Measurements from ENCODE around the gene MOB3B.
A peak's percentile ranks its signal among the peaks of the same experiment; 100 is the strongest.

Gene MOB3B

DNA sequence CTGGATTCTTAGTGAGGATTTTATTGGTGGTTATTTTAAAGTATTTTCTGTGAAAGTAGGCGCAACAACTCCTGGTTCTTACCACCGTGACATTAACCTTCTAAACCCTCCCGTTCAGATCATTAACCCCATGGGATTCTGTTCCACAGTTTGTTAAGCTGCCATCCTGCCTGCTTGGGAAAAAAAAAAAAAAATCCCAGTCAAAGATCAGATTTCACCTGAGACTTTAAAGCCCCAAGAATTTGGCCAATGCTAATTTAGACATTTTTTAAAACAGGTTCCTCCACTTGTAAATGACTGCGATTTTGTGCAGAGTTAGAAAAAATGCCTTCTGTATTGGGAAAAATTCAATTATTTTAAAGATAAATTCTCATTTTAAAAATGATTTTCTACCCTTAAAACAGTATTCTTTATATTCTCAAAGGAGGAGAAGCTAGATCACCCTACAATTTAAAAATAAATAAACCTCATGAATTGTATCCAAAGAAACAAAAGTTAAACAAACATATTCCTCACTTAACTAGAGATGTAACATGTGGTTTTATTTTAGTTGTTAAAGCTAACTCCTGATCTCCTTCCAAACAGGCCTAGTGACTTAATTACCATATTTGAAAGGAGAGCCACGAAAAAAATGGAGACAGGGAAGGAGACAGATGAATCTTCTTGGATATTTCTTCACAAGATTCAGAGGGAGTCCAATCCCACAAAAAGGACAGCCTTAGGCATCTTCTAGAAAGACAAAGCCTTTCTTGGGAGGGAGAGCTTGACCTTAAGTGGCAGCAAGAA is 98.7 kb downstream of the MOB3B start:
- Mint-ChIP-seq H3K9me3 (no peaks in the 10 kb centered on the region), H3K4me3 (peak overlapping the region; percentile 50), H3K4me1 (peaks cover 100% of the 10 kb centered on the region)

GRCh38 chr9:27429917-27430316 is 99.7 kb downstream of the MOB3B start:
- TF ChIP-seq, protein P1, sequence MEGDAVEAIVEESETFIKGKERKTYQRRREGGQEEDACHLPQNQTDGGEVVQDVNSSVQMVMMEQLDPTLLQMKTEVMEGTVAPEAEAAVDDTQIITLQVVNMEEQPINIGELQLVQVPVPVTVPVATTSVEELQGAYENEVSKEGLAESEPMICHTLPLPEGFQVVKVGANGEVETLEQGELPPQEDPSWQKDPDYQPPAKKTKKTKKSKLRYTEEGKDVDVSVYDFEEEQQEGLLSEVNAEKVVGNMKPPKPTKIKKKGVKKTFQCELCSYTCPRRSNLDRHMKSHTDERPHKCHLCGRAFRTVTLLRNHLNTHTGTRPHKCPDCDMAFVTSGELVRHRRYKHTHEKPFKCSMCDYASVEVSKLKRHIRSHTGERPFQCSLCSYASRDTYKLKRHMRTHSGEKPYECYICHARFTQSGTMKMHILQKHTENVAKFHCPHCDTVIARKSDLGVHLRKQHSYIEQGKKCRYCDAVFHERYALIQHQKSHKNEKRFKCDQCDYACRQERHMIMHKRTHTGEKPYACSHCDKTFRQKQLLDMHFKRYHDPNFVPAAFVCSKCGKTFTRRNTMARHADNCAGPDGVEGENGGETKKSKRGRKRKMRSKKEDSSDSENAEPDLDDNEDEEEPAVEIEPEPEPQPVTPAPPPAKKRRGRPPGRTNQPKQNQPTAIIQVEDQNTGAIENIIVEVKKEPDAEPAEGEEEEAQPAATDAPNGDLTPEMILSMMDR (IDR thresholded peaks at IDR 0.05) = no peak
- Mint-ChIP-seq H3K27me3 (ENCODE audit: low read depth, poor library complexity) (peaks cover 8% of the 10 kb centered on the region), H3K4me3 (peak overlapping the region; percentile 50), H3K36me3 (ENCODE audit: low read depth) (no peaks in the 10 kb centered on the region), H3K9me3 (no peaks in the 10 kb centered on the region), H3K4me1 (peaks cover 100% of the 10 kb centered on the region), H3K27ac (peak overlapping the region; percentile 96)
- DNase-seq = no peak

More for the DNA sequence above, 98.7 kb downstream of the MOB3B start:
- TF ChIP-seq, protein P1 (IDR thresholded peaks at IDR 0.05) = no peak
- Mint-ChIP-seq H3K27ac (peak overlapping the region; percentile 96), H3K36me3 (ENCODE audit: low read depth) (peaks cover 3% of the 10 kb centered on the region), H3K27me3 (ENCODE audit: low read depth, poor library complexity) (peaks cover 10% of the 10 kb centered on the region)
- no peak for DNase-seq

- Mint-ChIP-seq H3K27ac (peak overlapping the region; percentile 94), H3K4me3 (no peak overlapping the region), H3K9me3 (no peaks in the 10 kb centered on the region), H3K36me3 (ENCODE audit: low read depth) (no peaks in the 10 kb centered on the region), H3K4me1 (peaks cover 100% of the 10 kb centered on the region), H3K27me3 (ENCODE audit: low read depth, poor library complexity) (peaks cover 7% of the 10 kb centered on the region)
- no peak for DNase-seq
- TF ChIP-seq, protein P1 (IDR thresholded peaks at IDR 0.05) = no peak
These were observed 100.2 kb downstream of the MOB3B start for GRCh38 chr9:27429436-27429835.

GRCh38 chr9:27428551-27428950 is 101.1 kb downstream of the MOB3B start:
- Mint-ChIP-seq H3K27me3 (ENCODE audit: low read depth, poor library complexity) (peaks cover 7% of the 10 kb centered on the region), H3K27ac (no peak overlapping the region), H3K4me3 (no peak overlapping the region), H3K36me3 (ENCODE audit: low read depth) (no peaks in the 10 kb centered on the region), H3K4me1 (peaks cover 99% of the 10 kb centered on the region), H3K9me3 (no peaks in the 10 kb centered on the region)
- TF ChIP-seq, protein P1 (IDR thresholded peaks at IDR 0.05) = no peak
- DNase-seq = no peak

DNA sequence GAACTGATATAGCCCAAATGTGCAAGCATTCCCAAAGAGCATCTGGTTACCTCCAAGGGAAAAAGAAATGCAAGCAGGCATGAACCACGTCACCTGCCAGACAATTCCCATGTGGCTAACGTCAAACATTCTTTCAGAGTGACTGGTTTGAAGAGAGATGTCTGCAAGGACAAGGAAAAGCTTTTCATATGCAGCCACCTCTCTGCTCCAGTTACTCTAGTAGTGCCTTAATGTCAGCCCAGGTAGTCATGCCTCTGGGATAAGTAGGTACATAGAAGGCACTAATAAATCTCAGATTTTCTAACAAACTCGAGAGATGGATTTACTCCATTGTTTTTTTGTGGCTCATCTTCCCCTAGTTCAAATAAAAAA is 102.4 kb downstream of the MOB3B start:
- no peak overlapping the region for H3K27ac Mint-ChIP-seq
- H3K9me3 Mint-ChIP-seq = no peaks in the 10 kb centered on the region
- no peak for DNase-seq
- H3K27me3 Mint-ChIP-seq (ENCODE audit: low read depth, poor library complexity) = peaks cover 7% of the 10 kb centered on the region
- peaks cover 87% of the 10 kb centered on the region for H3K4me1 Mint-ChIP-seq
- TF ChIP-seq, protein P1 (IDR thresholded peaks at IDR 0.05) = no peak
- H3K4me3 Mint-ChIP-seq = no peak overlapping the region
- peaks cover 1% of the 10 kb centered on the region for H3K36me3 Mint-ChIP-seq (ENCODE audit: low read depth)

All from nephron progenitor cell (in vitro differentiated cells).